H9 (cell line): ENCODE data around the gene FBXO48. TPM values are rescaled to one million over a fixed set of nuclear protein-coding genes. Genes with fewer than 3 reads are reported as not detected.
"Not testable (repeated sequence)": the region's sequence is repeated elsewhere in the genome, so short reads cannot be mapped to it uniquely, and the experiment has no call there.

Experiments
- DNase-seq: peaks from one replicate; pipeline ENCODE4 v3.0.0-alpha.2; 2017
- H2AFZ ChIP-seq: one replicate; pipeline ENCODE4 v1.6.1; 2013; ENCODE audit warnings: mild to moderate bottlenecking, low read length, control low read depth, moderate library complexity
- H2AK5ac ChIP-seq: 2 replicates; pipeline ENCODE4 v1.6.1; 2013; ENCODE audit warnings: low read length, control low read depth, mixed read lengths; ENCODE audit not compliant: insufficient read length
- H2BK120ac ChIP-seq: one replicate; pipeline ENCODE4 v1.6.1; 2013; ENCODE audit warnings: low read depth, mild to moderate bottlenecking, low read length, control low read depth, inconsistent platforms; ENCODE audit not compliant: poor library complexity, severe bottlenecking
- H2BK12ac ChIP-seq: 2 replicates; pipeline ENCODE4 v1.6.1; 2013; ENCODE audit warnings: low read length, control low read depth, mixed read lengths, low read depth; ENCODE audit not compliant: insufficient read length
- H2BK15ac ChIP-seq: 2 replicates; pipeline ENCODE4 v1.6.1; 2013; ENCODE audit warnings: low read depth, low read length, control low read depth
- H2BK20ac ChIP-seq: one replicate; pipeline ENCODE4 v1.6.1; 2013; ENCODE audit warnings: low read depth, mild to moderate bottlenecking, low read length, control low read depth, inconsistent platforms; ENCODE audit not compliant: poor library complexity, severe bottlenecking
- H2BK5ac ChIP-seq: 2 replicates; pipeline ENCODE4 v1.6.1; 2013; ENCODE audit warnings: low read length, control low read depth, mixed read lengths; ENCODE audit not compliant: insufficient read length
- H3K14ac ChIP-seq: 2 replicates; pipeline ENCODE4 v1.6.1; 2013; ENCODE audit warnings: low read length, control low read depth; ENCODE audit not compliant: insufficient read depth
- H3K18ac ChIP-seq: 2 replicates; pipeline ENCODE4 v1.6.1; 2013; ENCODE audit warnings: low read depth, mild to moderate bottlenecking, mixed read lengths, low read length, control low read depth; ENCODE audit not compliant: insufficient read length
- H3K23ac ChIP-seq: 2 replicates; pipeline ENCODE4 v1.6.1; 2013; ENCODE audit warnings: low read length, control low read depth, mixed read lengths, low read depth; ENCODE audit not compliant: insufficient read length
- H3K23me2 ChIP-seq: 2 replicates; pipeline ENCODE4 v1.6.1; 2013; ENCODE audit warnings: low read depth, mild to moderate bottlenecking, mixed read lengths, low read length, control low read depth; ENCODE audit not compliant: insufficient read length, poor library complexity, severe bottlenecking
- H3K27ac ChIP-seq: 2 replicates; pipeline ENCODE4 v1.5.1; 2013; ENCODE audit warnings: low read length, control low read depth, mixed read lengths, low read depth; ENCODE audit not compliant: insufficient read length
- H3K27me3 ChIP-seq: 2 replicates; pipeline ENCODE4 v1.6.1; 2013; ENCODE audit warnings: low read length, control low read depth, inconsistent platforms; ENCODE audit not compliant: insufficient read depth
- H3K4ac ChIP-seq: 2 replicates; pipeline ENCODE4 v1.6.1; 2013; ENCODE audit warnings: low read depth, mild to moderate bottlenecking, control low read depth, inconsistent platforms, low read length, moderate library complexity
- H3K4me1 ChIP-seq: 2 replicates; pipeline ENCODE4 v1.6.1; 2013; ENCODE audit warnings: low read length, control low read depth, inconsistent platforms; ENCODE audit not compliant: insufficient read depth
- H3K4me2 ChIP-seq: 2 replicates; pipeline ENCODE4 v1.6.1; 2013; ENCODE audit warnings: low read length, control low read depth, mixed read lengths; ENCODE audit not compliant: insufficient read length, insufficient read depth
- H3K56ac ChIP-seq: 2 replicates; pipeline ENCODE4 v1.6.1; 2013; ENCODE audit warnings: low read depth, mild to moderate bottlenecking, mixed read lengths, low read length, control low read depth; ENCODE audit not compliant: insufficient read length
- H3K79me1 ChIP-seq: 2 replicates; pipeline ENCODE4 v1.6.1; 2013; ENCODE audit warnings: low read depth, mild to moderate bottlenecking, moderate library complexity, low read length, control low read depth, inconsistent platforms; ENCODE audit not compliant: insufficient read depth, poor library complexity, severe bottlenecking
- H3K79me2 ChIP-seq: 2 replicates; pipeline ENCODE4 v1.6.1; 2013; ENCODE audit warnings: low read length, control low read depth, inconsistent platforms; ENCODE audit not compliant: insufficient read depth
- H3K9ac ChIP-seq: 2 replicates; pipeline ENCODE4 v1.6.1; 2013; ENCODE audit warnings: low read length, control low read depth, mixed read lengths; ENCODE audit not compliant: insufficient read length; ENCODE audit errors: extremely low read depth
- H3K9me3 ChIP-seq: one replicate; pipeline ENCODE4 v1.6.1; 2013; ENCODE audit warnings: low read depth, low read length, inconsistent platforms; ENCODE audit not compliant: control insufficient read depth
- H3T11ph ChIP-seq: one replicate; pipeline ENCODE4 v1.6.1; 2013; ENCODE audit warnings: mild to moderate bottlenecking, low read length, control low read depth, inconsistent platforms
- H4K20me1 ChIP-seq: one replicate; pipeline ENCODE4 v1.6.1; 2013; ENCODE audit not compliant: control insufficient read depth, insufficient read length, insufficient read depth
- H4K5ac ChIP-seq: 2 replicates; pipeline ENCODE4 v1.6.1; 2013; ENCODE audit warnings: low read depth, mild to moderate bottlenecking, mixed read lengths, low read length, control low read depth; ENCODE audit not compliant: insufficient read length
- H4K8ac ChIP-seq: replicated peaks from 2 replicates; pipeline ENCODE4 v1.6.1; 2013; ENCODE audit warnings: low read length, control low read depth, mixed read lengths, low read depth; ENCODE audit not compliant: insufficient read length
- H4K91ac ChIP-seq: 2 replicates; pipeline ENCODE4 v1.6.1; 2013; ENCODE audit warnings: low read depth, mild to moderate bottlenecking, moderate library complexity, mixed read lengths, low read length, control low read depth; ENCODE audit not compliant: insufficient read length
- H3K27ac Mint-ChIP-seq, 3 experiments: 2 replicates in 2 of 3; 3 replicates in 1 of 3; pipeline ENCODE4 v1.8.0; 2020 to 2021; ENCODE audit warnings: mixed read lengths in 3 of 3, mild to moderate bottlenecking in 1 of 3, moderate library complexity in 1 of 3
- H3K27me3 Mint-ChIP-seq: 2 replicates; pipeline ENCODE4 v1.8.0; 2021; ENCODE audit warnings: low read depth, mild to moderate bottlenecking, moderate library complexity, mixed read lengths
- H3K36me3 Mint-ChIP-seq, 3 experiments: 2 replicates in 2 of 3; 3 replicates in 1 of 3; pipeline ENCODE4 v1.8.0; 2020 to 2021; ENCODE audit warnings: low read depth in 3 of 3, mixed read lengths in 3 of 3; ENCODE audit not compliant: insufficient read depth in 1 of 3
- H3K4me1 Mint-ChIP-seq, 2 experiments: 2 replicates each; pipeline ENCODE4 v1.8.0; 2020; ENCODE audit warnings: mixed read lengths in 2 of 2
- H3K4me3 Mint-ChIP-seq, 2 experiments: 2 replicates in 1 of 2; 3 replicates in 1 of 2; pipeline ENCODE4 v1.8.0; 2020 to 2021; ENCODE audit warnings: mild to moderate bottlenecking in 2 of 2, mixed read lengths in 2 of 2, moderate library complexity in 1 of 2
- H3K9me3 Mint-ChIP-seq, 2 experiments: 2 replicates in 1 of 2; 3 replicates in 1 of 2; pipeline ENCODE4 v1.8.0; 2020; ENCODE audit warnings: mild to moderate bottlenecking in 2 of 2, mixed read lengths in 2 of 2, moderate library complexity in 1 of 2
- WGBS: extraction: QIAGEN DNeasy Blood & Tissue Kit; methylation state at CpG from one replicate; pipeline ENCODE4 v1.1.7; 2013; ENCODE audit warnings: missing lambda C conversion rate, low lambda C conversion rate, mixed read lengths; ENCODE audit not compliant: insufficient read length; ENCODE audit errors: extremely low coverage; 5-methylcytosine and 5-hydroxymethylcytosine counted together
- total RNA-seq: library from RNA; stranded (reverse); gene quantifications from 2 replicates; pipeline ENCODE4 v1.2.1, GENCODE V29; 2021
- TF ChIP-seq, protein P1 (sequence below): fragments of 200-600 bp; sonication (generic); conservative IDR thresholded peaks from 3 replicates; pipeline ENCODE4 v1.8.0; 2021; ENCODE audit warnings: antibody characterized with exemption, mild to moderate bottlenecking

FBXO48 gene
- total RNA-seq, 1 experiment from 2014 or later, result 1.4 TPM

DNA sequence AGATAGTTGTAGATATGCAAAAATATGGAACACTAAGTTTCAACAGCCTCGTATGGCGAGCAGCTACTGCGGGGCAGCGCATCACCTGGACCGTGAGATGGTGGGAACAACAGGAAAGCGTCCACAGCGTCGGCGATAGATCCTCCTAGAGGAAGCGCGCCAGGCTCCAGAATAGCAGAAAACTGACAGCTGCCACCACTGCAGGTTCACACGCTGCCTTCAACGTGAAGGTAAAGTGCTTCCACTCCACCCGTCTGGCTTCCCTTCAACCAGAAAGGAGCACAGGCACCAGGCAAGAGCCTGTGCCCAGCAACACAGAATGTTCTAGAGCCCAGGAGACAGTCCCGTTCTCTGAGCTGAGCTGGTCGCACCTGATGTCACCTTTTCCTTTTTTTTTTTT lies 20.0 kb downstream of the FBXO48 start:
- H3K18ac ChIP-seq, result no peak overlapping the region
- WGBS, result no CpG with 5 or more reads among the region's 16 CpGs
- H3K14ac ChIP-seq, result no peak overlapping the region
- Mint-ChIP-seq H3K4me3 (no peak overlapping the region), H3K27me3 (peaks cover 4% of the 10 kb centered on the region; the same call in 1 of the 2 replicates), H3K4me1 (no peaks in the 10 kb centered on the region), H3K9me3 (no peaks in the 10 kb centered on the region), H3K27ac (no peak overlapping the region; a peak in 1 of 7 replicates), H3K36me3 (no peaks in the 10 kb centered on the region)
- H2AK5ac ChIP-seq, result no peak overlapping the region
- no peak overlapping the region for H2AFZ ChIP-seq
- no peaks in the 10 kb centered on the region for H3K23me2 ChIP-seq
- H3T11ph ChIP-seq, result no peak overlapping the region
- no peaks in the 10 kb centered on the region for H3K9me3 ChIP-seq
- no peaks in the 10 kb centered on the region for H3K27me3 ChIP-seq
- H2BK15ac ChIP-seq, result no peak overlapping the region
- no peak overlapping the region for H2BK20ac ChIP-seq
- no peak overlapping the region for H2BK120ac ChIP-seq
- H3K4me2 ChIP-seq, result no peak overlapping the region
- no peak overlapping the region for H3K56ac ChIP-seq
- H4K5ac ChIP-seq, result no peak overlapping the region
- no peak overlapping the region for H2BK12ac ChIP-seq
- H3K9ac ChIP-seq, result no peak overlapping the region
- H4K91ac ChIP-seq, result no peak overlapping the region
- no peaks in the 10 kb centered on the region for H3K79me1 ChIP-seq
- H3K23ac ChIP-seq, result no peak overlapping the region
- no peak overlapping the region for H2BK5ac ChIP-seq
- no peaks in the 10 kb centered on the region for H3K79me2 ChIP-seq
- H4K8ac ChIP-seq, result no peak overlapping the region
- DNase-seq, result no peak
- no peak overlapping the region for H3K27ac ChIP-seq
- H4K20me1 ChIP-seq, result no peaks in the 10 kb centered on the region
- no peak overlapping the region for H3K4ac ChIP-seq
- TF ChIP-seq, protein P1, sequence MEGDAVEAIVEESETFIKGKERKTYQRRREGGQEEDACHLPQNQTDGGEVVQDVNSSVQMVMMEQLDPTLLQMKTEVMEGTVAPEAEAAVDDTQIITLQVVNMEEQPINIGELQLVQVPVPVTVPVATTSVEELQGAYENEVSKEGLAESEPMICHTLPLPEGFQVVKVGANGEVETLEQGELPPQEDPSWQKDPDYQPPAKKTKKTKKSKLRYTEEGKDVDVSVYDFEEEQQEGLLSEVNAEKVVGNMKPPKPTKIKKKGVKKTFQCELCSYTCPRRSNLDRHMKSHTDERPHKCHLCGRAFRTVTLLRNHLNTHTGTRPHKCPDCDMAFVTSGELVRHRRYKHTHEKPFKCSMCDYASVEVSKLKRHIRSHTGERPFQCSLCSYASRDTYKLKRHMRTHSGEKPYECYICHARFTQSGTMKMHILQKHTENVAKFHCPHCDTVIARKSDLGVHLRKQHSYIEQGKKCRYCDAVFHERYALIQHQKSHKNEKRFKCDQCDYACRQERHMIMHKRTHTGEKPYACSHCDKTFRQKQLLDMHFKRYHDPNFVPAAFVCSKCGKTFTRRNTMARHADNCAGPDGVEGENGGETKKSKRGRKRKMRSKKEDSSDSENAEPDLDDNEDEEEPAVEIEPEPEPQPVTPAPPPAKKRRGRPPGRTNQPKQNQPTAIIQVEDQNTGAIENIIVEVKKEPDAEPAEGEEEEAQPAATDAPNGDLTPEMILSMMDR, result no peak
- no peaks in the 10 kb centered on the region for H3K4me1 ChIP-seq

DNA sequence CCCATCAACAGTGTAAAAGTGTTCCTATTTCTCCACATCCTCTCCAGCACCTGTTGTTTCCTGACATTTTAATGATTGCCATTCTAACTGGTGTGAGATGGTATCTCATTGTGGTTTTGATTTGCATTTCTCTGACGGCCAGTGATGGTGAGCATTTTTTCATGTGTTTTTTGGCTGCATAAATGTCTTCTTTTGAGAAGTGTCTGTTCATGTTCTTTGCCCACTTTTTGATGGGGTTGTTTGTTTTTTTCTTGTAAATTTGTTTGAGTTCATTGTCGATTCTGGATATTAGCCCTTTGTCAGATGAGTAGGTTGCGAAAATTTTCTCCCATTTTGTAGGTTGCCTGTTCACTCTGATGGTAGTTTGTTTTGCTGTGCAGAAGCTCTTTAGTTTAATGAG lies 20.7 kb downstream of the FBXO48 start:
- H3K56ac ChIP-seq, DNase-seq, H3K23me2 ChIP-seq, H3K27ac ChIP-seq, H2BK12ac ChIP-seq, H3K14ac ChIP-seq, H3K18ac ChIP-seq, H2BK20ac ChIP-seq, H3K79me1 ChIP-seq, H3K4me3 Mint-ChIP-seq, H3K9ac ChIP-seq, H3K4me2 ChIP-seq, H3K36me3 Mint-ChIP-seq, H2BK15ac ChIP-seq, H3K9me3 Mint-ChIP-seq, H3K4me1 ChIP-seq, H2BK5ac ChIP-seq, H3K27me3 Mint-ChIP-seq, H3K27me3 ChIP-seq, H4K20me1 ChIP-seq, H4K5ac ChIP-seq, H4K91ac ChIP-seq, H3K4ac ChIP-seq, H2BK120ac ChIP-seq, H2AK5ac ChIP-seq, H3K27ac Mint-ChIP-seq, H3T11ph ChIP-seq, H3K23ac ChIP-seq, H4K8ac ChIP-seq, H3K79me2 ChIP-seq, H2AFZ ChIP-seq, H3K4me1 Mint-ChIP-seq, H3K9me3 ChIP-seq: not testable (repeated sequence)
- no CpG with 5 or more reads among the region's 3 CpGs for WGBS
